ENCODE measurements around the gene MRE11.
"Not testable (repeated sequence)": the region's sequence is repeated elsewhere in the genome, so short reads cannot be mapped to it uniquely, and the experiment has no call there.

The MRE11 gene

DNA sequence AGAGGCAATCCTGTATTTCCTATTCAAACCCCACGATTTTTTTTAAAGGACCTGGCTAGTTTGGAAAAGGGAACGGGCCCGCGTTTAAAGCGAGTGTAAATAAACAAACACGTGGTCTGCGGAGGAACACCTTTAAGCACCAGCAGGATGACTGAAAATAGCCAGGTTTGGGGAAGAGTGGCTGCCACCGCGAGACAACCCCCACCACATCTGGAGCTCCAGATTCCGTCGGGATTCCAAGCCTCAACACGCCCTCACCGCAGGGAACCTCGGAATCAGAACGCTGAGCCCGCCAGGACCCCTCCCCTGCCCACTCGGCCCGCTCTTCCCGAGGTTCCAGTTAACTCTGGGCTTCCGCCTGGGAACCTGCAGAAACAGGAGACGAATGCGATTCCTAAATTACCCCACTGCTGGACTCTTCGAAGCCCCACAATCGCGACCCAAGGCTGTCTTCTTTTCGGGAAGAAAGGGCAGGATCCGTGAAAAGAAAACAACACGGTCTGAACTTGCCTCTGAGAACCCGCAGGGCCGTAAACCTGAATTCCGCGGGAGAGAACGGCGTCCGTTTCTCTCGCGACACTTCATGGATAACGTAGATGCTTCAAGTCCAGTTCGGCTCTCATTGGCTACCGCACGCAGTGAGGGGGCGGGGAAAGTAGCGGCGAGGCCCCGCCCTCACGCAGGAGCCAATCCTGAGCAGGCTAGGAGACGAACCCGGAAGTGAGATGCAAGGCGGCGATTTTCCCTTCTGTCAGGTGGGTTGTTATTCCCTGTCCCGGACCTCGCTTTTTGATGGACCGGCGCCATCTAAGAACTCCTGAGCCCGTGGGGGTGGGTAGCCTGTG lies at the start of gene MRE11, which contains the start of gene ANKRD49:
MRE11 (minus strand) TSS at position 564 of the 845 bp plus-strand sequence. CDS start 1,043 bp downstream, outside the sequence.
ANKRD49 (plus strand) TSS at position 704 of the 845 bp plus-strand sequence. CDS start 2,710 bp downstream, outside the sequence.
- peak; percentile 99 to 100 for ATAC-seq

DNA sequence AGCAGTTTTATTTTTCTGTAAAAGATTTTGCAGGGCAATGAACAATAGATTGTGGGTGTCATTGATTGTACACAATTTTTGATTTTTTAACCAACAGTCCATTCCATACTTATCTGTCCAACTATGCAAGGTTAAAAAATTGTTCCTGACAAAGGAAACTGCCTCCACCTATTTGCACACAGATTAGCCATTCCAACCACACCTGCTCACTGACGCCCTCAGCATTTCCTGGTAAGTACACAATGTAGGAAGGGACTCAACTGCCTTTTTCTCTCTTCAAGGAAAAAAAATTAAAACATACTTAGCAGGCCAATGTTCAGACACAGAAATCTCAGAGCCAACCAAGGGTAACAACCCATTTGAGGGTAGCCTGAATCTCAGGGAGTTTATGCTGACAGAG lies 45.8 kb upstream of the MRE11 start:
- ATAC-seq, result no peak

DNA sequence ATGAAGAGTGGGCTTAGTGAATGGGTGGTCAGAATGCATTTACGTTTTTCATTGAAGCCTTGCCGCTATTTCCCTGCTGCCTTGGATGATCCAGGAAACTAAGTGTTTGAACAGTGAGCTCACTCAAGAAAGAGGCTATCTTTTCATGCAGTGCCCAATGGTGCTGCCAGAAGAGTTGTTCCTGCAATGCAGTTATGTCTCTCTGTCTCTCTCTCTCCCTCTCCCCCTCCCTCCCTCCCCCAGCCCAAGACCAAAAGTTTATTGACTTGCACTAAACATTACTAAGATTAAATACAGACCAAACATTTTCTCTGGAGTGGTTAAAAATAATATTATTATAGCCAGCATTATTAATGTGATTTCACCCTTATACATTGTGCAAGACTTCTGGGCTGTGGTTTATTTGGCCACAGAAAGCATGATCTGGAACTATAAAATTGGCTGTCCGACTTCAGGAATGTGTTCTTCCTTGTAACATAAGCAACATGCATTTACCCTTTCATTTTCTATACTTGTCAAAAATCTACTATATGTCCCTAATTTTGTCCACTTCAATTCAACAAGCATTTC lies 43.5 kb upstream of the MRE11 start:
- no peak for ATAC-seq

DNA sequence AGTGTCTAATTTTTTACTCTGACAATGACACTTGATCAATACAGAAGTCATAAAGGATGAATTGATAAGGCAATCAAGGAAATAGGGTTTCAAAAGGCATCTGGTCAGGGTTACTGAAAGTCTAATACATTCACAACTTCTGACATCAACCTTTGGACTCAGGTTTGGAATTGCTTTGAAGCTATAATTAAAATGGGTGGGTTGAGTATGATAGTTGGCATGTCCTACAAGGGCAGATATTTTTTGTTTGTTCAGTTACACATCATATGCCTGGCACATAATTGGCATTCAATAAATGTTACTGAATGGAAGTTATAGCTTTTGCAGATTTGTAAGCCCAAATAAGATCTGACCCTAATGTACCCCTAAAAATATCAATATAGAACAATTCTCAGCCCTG lies 42.7 kb upstream of the MRE11 start:
- no peak for ATAC-seq

DNA sequence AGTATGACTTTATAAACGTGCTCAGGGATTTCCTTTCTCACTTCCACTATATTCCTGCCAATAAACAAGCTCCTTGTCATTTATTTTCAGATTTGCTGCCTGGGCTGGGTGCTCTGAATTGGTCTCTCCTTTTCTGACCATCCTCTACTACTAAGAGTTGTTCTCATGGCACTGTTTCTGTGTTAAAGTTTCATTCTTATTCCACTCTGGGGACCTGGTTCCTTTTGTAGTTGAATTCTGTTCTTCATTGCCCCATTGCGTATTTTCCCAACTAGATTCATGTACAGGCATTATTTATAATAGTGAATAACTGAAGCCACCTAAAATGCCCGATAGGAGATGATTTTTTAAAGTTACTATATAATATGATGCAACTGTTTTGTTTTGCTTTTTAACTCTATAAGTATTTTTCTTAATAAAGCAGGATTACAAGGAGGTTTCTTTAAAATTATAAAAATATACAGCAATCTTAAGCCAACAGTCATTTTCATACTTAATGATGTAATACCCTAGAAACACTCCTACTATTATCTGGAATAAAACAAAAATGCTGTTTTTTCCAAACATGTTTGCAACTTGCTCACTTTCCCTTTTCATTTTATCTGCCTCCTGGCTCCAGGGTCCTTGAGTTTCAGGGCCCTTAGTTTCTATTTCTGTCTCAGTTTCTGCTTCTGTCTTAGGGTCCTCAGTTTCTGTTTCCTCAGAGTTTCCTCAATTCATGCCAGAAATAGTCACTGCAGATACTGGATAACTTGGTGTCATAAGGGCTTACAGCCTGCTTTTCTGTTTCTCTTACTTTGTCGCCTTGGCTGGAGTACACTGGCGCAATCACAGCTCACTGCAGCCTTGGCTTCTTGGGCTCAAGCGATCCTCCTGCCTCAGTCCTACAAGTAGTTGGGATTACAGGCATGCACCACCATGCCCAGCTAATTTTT lies 40.3 kb upstream of the MRE11 start:
- no peak for ATAC-seq

DNA sequence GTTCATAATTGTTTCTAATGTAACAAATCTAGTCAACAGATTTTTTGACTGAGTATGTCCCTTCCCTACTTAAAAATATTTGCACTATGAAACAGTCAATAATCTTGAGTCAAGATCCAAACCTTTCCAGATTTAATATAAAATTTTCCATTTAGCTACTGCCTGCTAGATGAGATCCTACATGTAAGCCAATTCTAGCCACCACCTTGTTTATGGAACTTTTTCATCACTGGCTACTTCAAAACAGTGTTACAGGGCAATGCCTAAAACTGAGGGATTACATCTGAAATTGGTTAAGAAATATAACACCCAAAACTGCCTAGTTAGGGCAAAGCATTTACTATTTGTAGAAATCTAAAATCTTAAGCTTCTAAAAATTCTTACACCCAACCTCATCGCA lies 39.6 kb upstream of the MRE11 start:
- ATAC-seq, result no peak

DNA sequence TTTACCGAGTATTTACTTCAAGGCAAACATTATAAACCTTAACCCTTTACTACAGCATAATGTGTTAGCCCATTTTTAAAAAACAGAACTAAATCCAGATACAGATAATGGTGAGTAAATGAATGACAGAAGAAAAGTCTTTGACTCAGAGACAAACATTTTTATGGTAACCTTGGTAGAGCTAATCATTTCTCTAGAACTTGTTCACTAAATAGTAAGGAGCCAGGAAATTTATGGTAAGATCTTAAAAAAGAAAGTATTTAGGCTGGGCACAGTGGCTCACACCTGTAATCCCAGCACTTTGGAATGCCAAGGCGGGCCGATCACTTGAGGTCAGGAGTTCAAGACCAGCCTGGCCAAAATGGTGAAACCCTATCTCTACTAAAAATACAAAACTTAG lies 38.6 kb upstream of the MRE11 start:
- ATAC-seq, result no peak

DNA sequence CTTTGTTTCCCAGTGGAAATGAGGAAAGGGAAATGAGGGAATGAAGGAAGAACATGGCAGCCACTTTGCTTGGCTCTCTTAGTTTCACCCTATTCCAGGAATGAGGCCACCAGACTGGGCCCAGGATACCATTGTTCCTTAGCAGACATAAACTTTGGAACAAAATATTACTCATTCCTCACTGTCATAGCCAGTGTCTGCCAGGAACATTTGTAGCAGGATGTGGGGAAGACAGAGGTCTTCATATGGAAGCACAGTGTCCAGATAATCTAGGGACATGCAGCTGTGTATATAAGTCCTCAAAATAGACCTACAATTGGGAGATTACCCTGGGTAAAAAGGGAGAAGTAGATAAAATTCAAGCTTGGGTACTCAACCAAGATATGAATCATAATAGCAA lies 34.9 kb upstream of the MRE11 start:
- no peak for ATAC-seq

DNA sequence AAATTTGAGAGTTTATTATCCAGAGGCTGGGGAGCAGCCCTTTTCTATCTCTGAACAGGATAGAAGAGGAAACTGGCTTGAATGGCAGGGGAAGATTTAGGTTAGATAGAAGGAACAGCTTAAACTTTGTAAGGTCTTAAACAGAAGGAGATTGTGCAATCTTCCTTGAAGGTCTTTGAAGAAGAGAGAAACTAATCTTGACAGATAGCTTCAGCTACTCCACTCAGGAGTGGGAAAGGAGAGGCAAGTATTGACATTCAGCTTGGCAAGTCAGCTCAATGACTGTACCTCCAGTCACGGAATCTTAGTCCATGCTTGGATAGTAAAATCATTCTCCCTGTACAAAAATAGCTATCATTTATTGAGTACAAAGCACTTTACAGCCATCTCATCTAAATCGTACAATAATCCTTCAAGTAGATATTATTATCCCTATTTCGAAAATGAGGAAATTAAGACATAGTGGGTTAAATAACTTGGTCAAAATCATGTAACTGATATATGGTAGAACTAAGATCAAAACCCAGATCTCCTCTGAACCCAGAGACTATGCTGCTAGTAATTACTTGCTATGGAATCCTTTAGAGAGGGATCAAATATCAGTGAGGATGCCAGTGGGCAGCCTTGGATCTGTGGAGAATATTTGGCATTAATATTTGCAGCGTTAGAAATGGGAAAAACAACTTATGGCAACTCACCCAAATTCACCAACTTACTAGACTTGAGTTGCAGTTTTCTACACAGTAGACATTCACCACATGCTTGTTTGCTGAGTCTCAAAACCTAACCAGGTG lies 33.2 kb upstream of the MRE11 start:
- no peak for ATAC-seq

DNA sequence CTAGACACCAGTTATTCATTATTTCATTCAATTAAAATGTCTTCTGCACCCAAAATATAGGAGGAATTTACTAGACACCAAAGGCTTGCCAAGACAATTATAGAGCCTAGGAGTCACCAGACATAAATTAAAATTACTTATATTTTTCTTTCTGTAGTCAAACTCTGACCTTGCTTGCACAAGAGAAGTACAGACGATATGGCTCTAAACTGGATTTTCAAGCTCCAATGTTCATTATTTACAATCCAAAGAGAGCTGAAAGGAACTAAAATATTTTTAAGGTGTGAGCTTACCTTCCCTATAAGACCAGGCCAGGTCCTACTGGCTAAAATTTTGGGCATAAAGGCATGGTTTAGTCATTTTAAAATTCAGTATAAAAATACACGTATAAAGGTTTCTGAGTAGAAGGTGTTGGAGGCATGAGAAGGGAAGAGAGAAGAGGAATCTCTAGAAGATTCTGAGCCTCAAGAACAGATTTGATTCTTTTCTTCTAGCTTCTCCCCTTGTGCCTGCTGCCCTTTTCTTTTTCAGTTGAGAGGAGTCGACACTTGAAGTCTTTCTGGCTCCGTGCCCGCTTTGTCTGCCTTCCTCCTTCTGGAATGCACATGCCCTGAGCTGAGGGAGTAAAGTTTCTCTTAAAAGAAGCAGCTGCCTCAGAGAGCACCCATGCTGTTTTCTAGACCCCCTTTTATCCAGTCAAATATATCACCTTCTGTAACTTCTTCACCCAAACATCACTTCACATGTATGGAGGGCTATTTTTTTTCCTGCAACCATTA lies 32.1 kb upstream of the MRE11 start:
- no peak for ATAC-seq

DNA sequence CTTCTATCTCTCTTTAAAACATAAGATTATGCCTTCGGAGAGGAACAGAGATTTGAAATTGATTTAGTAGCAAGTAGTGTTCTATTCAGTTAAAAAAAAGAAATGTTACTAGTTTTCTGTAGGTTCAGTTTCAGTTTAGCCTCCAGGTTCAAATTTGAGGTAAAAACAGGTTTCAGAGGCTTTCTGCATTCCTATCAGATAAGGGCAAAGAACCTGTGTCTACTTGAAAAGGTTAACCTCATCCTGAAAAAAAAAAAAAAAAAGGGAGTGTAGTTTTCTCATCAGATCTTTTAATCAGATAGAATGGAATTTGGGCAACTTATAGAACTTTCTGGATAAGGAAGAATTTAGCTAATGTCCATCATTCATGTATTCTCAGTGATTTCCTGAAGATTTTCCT lies 30.7 kb upstream of the MRE11 start:
- ATAC-seq, result no peak

DNA sequence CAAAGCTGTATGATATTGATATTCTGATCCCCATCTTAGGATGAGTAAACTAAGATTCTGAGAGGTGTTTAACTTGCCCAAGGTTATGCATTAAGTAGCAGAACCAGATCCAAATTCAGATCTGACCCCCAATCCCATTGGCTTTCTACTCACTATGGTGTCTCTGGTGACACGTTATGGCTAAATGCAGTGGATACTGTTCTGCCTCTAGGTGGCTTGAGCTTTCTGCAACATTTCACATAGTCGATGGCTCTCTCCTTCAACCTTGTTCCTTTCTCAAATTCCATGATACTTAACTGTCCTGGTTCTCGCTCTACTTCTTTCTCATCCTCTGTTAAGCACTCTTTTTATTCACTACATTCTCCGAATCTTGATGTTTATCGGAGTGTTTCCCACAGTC lies 28.0 kb upstream of the MRE11 start:
- ATAC-seq, result no peak

DNA sequence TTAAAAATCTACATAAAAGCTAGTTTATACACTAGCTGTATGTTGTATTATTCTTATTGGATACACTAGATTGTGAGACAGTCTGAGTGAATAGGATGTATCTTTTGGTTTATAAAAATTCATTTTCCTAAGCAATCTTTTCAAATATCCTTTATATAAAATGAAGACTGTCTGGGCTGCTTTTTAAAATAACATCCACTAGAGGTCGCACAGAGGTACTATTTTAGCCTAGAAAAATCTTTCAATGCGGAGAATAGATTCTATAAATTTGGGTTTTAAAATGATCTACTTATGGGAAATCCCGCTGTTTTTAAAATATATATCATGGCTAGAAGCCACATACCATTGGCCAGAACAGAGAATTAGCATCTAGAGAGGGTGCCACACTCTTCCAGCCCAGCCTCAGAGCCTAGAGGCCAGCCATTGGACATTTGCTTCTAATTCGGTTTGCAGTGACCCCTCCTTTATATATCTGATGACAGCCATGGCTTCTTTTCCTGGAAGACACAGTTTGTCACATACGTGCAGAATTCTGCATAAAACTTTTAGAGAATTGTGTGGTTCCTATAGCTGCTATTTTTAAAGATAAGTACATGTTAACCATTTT lies 25.9 kb upstream of the MRE11 start:
- no peak for ATAC-seq

DNA sequence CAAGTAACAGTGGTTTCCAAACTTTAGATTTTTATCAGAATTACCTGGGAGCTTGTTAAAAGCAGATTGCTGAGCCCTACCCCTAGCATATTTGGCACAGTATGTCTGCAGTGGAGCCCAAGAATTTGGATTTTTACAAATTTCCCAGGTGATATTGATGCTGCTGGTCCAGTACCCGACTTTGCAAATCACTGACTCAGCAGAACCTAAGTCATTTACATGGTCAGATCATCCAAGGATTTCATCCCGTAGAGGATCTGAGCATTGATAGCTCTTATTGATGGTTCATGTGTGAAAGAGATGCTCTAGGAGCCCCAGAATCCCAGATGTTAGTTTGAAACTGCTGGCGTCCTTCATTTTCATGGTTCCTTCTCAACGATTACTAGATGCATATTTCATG lies 24.7 kb upstream of the MRE11 start:
- ATAC-seq, result no peak

DNA sequence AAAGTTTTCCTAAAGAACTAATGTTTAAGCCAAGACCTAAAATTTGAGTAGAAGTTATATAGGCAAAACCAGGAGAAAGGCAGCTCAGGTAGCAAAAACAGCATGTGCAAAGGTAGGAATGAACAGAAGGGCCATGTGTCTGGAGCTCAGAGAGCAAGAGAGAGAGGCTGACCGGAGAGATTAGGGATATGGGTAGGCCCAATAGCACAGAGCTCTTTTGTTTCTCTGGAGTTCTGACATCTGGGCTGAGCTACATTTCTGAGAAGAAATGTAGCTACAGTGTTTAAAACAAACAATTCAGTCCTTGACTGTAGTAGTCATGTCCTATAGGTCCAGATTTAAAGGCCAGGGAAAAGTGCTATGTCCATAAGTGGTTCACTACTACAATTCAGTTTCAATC lies 23.1 kb upstream of the MRE11 start:
- no peak for ATAC-seq

DNA sequence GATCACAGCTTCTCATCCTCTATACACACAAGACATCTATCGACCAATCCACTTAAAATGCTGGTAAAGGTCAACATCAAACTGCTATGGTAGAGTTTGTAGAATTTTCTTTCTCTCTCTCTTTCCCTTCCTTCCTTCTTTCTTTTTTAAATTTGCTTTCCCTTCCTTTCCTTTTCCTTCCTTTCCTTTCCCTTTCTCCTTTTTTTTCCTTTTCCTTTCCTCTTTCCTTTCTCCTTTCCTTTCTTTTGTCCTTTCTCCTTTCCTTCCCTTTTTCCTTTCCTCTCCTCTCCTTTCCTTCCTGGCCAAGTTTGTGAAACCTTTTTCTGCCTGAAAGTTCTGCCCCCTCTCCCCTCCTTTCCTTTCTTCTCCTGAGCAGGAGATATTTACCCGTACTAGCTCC lies 21.8 kb upstream of the MRE11 start:
- ATAC-seq, result no peak

DNA sequence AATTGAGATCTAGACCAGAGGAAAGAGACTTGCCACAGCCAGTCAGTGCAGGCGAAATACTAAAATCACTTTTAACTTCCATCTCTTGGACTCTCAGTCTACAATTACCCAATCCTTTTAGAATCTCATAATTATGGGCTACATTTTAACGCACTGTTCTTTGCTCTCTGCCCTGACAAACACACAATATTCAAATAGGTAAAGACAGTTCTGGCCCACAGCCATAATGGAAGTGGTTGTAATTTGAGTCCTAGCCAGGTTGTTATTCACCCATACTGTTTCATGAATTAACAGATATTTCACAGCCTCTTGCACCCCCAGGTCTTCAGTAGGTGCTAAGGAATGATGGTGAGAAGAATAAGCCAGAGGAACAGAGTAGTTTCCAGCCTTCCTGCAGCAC lies 19.4 kb upstream of the MRE11 start:
- ATAC-seq, result no peak

DNA sequence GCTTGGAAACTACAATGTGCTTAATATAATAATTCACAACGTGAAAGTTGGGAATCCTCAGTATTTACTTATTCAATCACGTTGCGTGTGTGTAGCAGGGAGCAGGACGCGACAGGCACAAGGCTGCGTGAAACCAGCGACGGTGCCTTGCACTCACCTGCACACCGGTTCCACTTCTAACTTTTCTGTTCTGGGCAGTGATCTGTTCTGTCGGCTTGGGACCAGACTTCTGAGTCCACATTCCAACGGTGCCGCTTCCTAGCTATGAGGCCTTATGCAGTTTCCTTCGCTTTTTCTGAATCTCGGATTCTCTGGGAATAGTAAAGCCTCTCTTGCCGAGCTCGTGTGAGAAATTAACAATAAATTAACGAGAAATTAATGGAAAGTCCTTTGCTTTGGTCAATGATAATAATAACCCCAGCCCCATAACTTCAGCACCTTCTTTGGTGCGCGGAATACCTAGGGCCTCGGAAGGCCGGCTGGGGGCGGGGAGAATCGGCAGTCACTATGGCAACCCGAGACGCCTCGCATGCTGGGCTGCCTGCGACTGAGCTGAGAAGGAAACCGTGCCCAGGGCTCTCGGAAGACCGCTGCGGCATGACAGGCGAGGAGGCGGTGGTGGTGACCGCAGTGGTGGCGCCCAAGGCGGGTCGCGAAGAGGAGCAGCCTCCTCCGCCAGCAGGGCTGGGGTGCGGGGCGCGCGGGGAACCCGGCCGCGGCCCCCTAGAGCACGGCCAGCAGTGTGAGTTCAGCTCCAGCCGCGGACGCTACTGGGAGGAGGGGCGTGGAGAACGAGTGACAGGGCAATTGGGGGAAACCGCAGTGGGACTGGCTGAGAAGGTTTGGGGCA lies 18.5 kb upstream of the MRE11 start, which contains the start of gene C11orf97:
C11orf97 (plus strand) TSS at position 530 of the 850 bp plus-strand sequence; CDS start at position 598, 68 bp downstream.
- ATAC-seq, result peak; percentile 70 to 71

DNA sequence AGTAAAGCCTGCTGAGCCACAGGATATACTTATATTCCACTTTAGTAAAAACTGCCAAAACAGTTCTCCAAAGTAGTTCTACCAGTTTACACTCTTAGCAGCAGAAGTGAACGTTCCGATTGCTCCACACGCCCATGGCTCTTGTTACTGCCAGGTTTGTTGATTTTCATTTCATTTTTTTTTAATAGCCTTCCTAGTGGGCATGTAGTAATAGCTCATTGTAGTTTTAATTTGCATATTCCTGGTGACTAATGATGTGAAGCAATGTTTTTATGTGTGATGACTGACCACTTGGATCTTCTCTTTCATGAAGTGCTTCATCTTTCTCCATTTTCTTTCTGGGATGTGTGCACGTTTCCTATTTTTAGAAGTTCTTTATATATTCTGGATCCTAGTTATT lies 13.8 kb upstream of the MRE11 start:
- no peak for ATAC-seq

DNA sequence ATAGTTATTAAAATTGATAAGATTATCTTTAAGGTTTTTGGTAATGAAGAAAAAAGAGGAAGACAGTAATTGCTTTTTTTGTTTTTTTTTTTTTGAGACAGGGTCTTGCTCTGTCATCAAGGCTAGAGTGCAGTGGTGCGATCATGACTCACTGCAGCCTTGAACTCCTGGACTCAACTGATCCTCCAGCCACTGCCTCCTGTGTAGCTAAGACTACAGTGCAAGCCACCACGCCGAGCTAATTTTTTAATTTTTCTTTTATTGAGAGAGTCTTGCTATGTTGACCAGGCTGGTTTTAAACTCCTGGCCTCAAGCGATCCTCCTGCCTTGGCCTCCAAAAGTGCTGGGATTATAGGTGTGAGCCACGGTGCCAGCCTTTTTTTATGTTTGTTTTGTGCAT lies 12.9 kb upstream of the MRE11 start:
- ATAC-seq, result not testable (repeated sequence)

Measured in activated CD4-positive, CD25-positive, alpha-beta regulatory T cell treated with anti-CD3 and anti-CD28 coated beads, Interleukin-2, amount 50 U/mL, for 24 hours (primary cell).